Glutamatergic neuron (in vitro differentiated cells): ENCODE data around the gene ZNF385C. TPM values are rescaled to one million over a fixed set of nuclear protein-coding genes. Genes with fewer than 3 reads are reported as not detected.
"Not testable (repeated sequence)": the region's sequence is repeated elsewhere in the genome, so short reads cannot be mapped to it uniquely, and the experiment has no call there.

Experiments
- DNase-seq: peaks from one replicate; pipeline ENCODE4 v3.0.0; 2022
- H3K27ac Mint-ChIP-seq: one replicate; pipeline ENCODE4 v1.8.0; 2020; ENCODE audit warnings: mild to moderate bottlenecking, mixed read lengths, inconsistent platforms; ENCODE audit not compliant: unreplicated experiment
- H3K27me3 Mint-ChIP-seq: one replicate; pipeline ENCODE4 v1.8.0; 2020; ENCODE audit warnings: mild to moderate bottlenecking, moderate library complexity, mixed read lengths, inconsistent platforms; ENCODE audit not compliant: unreplicated experiment
- H3K36me3 Mint-ChIP-seq: one replicate; pipeline ENCODE4 v1.8.0; 2020; ENCODE audit warnings: mild to moderate bottlenecking, mixed read lengths, inconsistent platforms; ENCODE audit not compliant: unreplicated experiment
- H3K4me1 Mint-ChIP-seq: one replicate; pipeline ENCODE4 v1.8.0; 2020; ENCODE audit warnings: mild to moderate bottlenecking, low read depth, mixed read lengths, inconsistent platforms; ENCODE audit not compliant: unreplicated experiment
- H3K4me3 Mint-ChIP-seq: one replicate; pipeline ENCODE4 v1.8.0; 2020; ENCODE audit warnings: mild to moderate bottlenecking, mixed read lengths, inconsistent platforms; ENCODE audit not compliant: unreplicated experiment
- H3K9me3 Mint-ChIP-seq: one replicate; pipeline ENCODE4 v1.8.0; 2020; ENCODE audit warnings: mild to moderate bottlenecking, moderate library complexity, mixed read lengths, inconsistent platforms; ENCODE audit not compliant: unreplicated experiment
- total RNA-seq: library from RNA; stranded (reverse); fragmentation: NEBNext Ultra II Directional; extraction: Animal tissue kit (Norgen Biotek cat#: 25700); gene quantifications from one replicate; pipeline ENCODE4 v1.2.1, GENCODE V29; 2021; ENCODE audit not compliant: unreplicated experiment
- TF ChIP-seq, protein P1 (sequence below): fragments of 200-600 bp; sonication (generic); IDR thresholded peaks from one replicate; pipeline ENCODE4 v1.5.0; 2021; ENCODE audit not compliant: partially characterized antibody, unreplicated experiment

ZNF385C gene
- total RNA-seq, 1 donor from 2014 or later, result 1.5 TPM

DNA sequence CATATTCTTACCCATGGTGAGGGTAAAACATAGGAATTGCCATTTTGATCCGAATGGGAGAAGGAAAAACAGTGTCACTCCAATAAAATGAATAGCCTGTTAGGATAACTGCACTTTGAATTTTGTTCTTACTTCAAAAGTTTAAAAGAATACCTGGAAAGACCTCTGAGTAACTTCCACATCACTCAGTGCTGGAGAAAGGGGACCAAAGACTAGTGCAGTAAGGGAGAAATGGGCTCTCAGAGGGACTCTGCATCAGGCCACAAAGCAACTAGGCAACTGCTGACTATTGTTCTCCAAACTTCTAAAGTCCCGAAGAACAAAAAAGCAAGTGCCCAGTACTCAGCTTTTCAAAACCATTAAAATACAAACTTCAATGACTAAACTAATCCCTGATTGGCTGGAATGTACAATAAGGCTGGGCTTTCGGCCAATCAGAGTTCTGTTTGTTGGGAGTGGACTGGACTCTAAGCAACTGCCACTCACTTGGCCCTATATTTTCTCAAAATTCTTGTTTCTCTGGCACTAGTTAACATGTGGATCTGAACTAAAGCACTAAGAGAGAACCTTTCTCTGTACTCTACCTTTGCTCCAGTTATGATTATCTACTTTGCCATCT is 87.3 kb downstream of the ZNF385C start:
- no peaks in the 10 kb centered on the region for H3K9me3 Mint-ChIP-seq
- no peaks in the 10 kb centered on the region for H3K36me3 Mint-ChIP-seq
- DNase-seq, result no peak
- H3K27ac Mint-ChIP-seq, result no peak overlapping the region
- no peaks in the 10 kb centered on the region for H3K27me3 Mint-ChIP-seq
- TF ChIP-seq, protein P1, sequence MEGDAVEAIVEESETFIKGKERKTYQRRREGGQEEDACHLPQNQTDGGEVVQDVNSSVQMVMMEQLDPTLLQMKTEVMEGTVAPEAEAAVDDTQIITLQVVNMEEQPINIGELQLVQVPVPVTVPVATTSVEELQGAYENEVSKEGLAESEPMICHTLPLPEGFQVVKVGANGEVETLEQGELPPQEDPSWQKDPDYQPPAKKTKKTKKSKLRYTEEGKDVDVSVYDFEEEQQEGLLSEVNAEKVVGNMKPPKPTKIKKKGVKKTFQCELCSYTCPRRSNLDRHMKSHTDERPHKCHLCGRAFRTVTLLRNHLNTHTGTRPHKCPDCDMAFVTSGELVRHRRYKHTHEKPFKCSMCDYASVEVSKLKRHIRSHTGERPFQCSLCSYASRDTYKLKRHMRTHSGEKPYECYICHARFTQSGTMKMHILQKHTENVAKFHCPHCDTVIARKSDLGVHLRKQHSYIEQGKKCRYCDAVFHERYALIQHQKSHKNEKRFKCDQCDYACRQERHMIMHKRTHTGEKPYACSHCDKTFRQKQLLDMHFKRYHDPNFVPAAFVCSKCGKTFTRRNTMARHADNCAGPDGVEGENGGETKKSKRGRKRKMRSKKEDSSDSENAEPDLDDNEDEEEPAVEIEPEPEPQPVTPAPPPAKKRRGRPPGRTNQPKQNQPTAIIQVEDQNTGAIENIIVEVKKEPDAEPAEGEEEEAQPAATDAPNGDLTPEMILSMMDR, result no peak
- H3K4me3 Mint-ChIP-seq, result no peak overlapping the region
- peaks cover 9% of the 10 kb centered on the region for H3K4me1 Mint-ChIP-seq

DNA sequence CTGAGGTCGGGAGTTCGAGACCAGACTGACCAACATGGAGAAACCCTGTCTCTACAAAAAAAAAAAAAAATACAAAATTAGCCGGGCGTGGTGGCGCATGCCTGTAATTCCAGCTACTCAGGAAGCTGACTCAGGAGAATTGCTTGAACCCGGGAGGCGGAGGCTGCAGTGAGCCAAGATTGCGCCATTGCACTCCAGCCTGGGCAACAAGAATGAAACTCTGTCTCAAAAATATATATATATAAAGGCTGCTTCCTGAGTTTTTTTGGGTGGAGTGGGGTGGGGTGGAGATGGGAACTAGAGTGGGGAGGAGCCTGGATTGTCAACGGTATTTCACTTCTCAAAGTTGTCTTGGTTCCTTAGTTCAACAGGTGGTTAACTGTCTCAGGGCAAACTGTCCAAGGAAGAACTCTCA is 88.0 kb downstream of the ZNF385C start:
- not testable (repeated sequence) for H3K36me3 Mint-ChIP-seq, H3K27ac Mint-ChIP-seq, H3K4me1 Mint-ChIP-seq, H3K4me3 Mint-ChIP-seq, H3K27me3 Mint-ChIP-seq, H3K9me3 Mint-ChIP-seq, DNase-seq

DNA sequence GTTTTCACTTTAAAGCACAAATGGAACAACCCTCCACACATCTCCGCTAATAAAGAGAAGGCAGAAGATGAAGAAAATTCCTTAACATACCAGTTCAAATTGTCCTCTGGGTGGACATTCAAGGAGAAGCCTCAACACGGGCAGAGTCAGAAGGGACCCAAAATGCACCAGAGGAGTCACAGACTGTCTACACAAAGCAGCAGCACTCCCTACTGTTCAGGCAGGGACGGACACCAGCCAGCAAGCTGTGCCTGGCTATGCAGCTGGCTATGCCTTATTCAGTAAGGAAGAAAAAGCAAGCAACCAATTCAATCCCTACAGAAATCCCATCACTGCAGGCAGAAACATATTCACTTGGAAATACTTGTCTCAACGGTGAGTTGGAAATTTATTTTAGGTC is 89.1 kb downstream of the ZNF385C start:
- no peak overlapping the region for H3K27ac Mint-ChIP-seq
- H3K4me1 Mint-ChIP-seq, result peaks cover 6% of the 10 kb centered on the region

DNA sequence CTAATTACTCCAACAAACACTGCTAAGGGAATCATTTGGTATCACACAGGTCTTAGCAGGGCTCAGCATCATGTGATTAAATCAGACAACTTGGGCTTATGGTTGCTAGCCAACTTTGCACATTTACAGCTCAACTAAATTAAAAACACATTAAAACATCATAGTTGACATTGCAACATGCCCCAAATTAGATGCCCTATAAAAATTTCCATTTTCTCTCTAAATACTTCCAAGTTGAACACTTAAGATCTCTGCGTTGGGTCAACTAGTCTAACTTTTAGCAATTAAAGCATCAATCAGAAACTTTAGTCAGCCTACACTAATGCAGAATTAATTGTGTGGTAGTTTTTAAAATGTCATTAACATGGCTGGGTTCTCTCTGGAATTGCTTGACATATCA is 93.1 kb downstream of the ZNF385C start:
- TF ChIP-seq, protein P1, result no peak
- H3K27ac Mint-ChIP-seq, result no peak overlapping the region
- H3K27me3 Mint-ChIP-seq, result peaks cover 2% of the 10 kb centered on the region
- no peaks in the 10 kb centered on the region for H3K36me3 Mint-ChIP-seq
- H3K4me3 Mint-ChIP-seq, result no peak overlapping the region
- H3K9me3 Mint-ChIP-seq, result peaks cover 2% of the 10 kb centered on the region
- peaks cover 9% of the 10 kb centered on the region for H3K4me1 Mint-ChIP-seq
- DNase-seq, result no peak

More for the DNA sequence above, 89.1 kb downstream of the ZNF385C start:
- H3K36me3 Mint-ChIP-seq, result no peaks in the 10 kb centered on the region
- TF ChIP-seq, protein P1, result no peak
- no peak overlapping the region for H3K4me3 Mint-ChIP-seq
- no peaks in the 10 kb centered on the region for H3K27me3 Mint-ChIP-seq
- DNase-seq, result no peak
- H3K9me3 Mint-ChIP-seq, result no peaks in the 10 kb centered on the region

GRCh38 chr17:42002792-42003301 is 95.4 kb downstream of the ZNF385C start:
- Mint-ChIP-seq H3K27ac (peak overlapping the region; percentile 85), H3K4me3 (no peak overlapping the region), H3K27me3 (peaks cover 2% of the 10 kb centered on the region), H3K9me3 (peaks cover 2% of the 10 kb centered on the region), H3K36me3 (no peaks in the 10 kb centered on the region), H3K4me1 (peaks cover 9% of the 10 kb centered on the region)
- TF ChIP-seq, protein P1, result no peak
- DNase-seq, result no peak
